ENCODE results near the gene BTRC. TPM values are rescaled to one million over a fixed set of nuclear protein-coding genes. Genes with fewer than 3 reads are reported as not detected.

Gene BTRC
- polyA plus RNA-seq, 2 of the 4 experiments (the other 2 are of a cell fraction): 8.0 to 23.1 TPM

- DNase-seq (ENCODE audit: low read depth in 1 of 2, low spot score in 1 of 2): no peak
- POLR2A ChIA-PET: interaction anchor here (0.6 to 1.7 kb wide), 3 partner anchors 10 to 419 kb away, joined by 3 to 8 read pairs (median 7); partner anchors contain the start of genes DPCD and POLL
- CTCF ChIA-PET: interaction anchor here (0.6 to 4.9 kb wide), 8 partner anchors 12 to 527 kb away, joined by 3 to 30 read pairs (median 3); partner anchors contain the start of genes DPCD and POLL
- WGBS (ENCODE audit: missing lambda C conversion rate): 97% methylated on average over 3 of the region's 7 CpGs
- H3K9me3 ChIP-seq: peaks cover 13% of the 10 kb centered on the region; the same call in 2 of the 3 replicates
- H3K4me3 ChIP-seq: no peak overlapping the region
- H3K4me1 ChIP-seq: peaks cover 11% of the 10 kb centered on the region; the same call in 2 of the 3 replicates
- no peak for FAIRE-seq
- TF ChIP-seq CBX8 (IDR thresholded peaks at IDR 0.05): no peak
- no peak for TF ChIP-seq ZFP36 (IDR thresholded peaks at IDR 0.05; ENCODE audit: borderline replicate concordance, partially characterized antibody)
- TF ChIP-seq HMGXB4 (CRISPR knock-in tag; IDR thresholded peaks at IDR 0.05; ENCODE audit: borderline replicate concordance): no peak
- TF ChIP-seq HOXB5 (CRISPR knock-in tag; IDR thresholded peaks at IDR 0.05): no peak
- no peak for TF ChIP-seq CHD2 (IDR thresholded peaks at IDR 0.05; ENCODE audit: low read length, partially characterized antibody)
- TF ChIP-seq SREBF2 (IDR thresholded peaks at IDR 0.05): no peak
- no peak for TF ChIP-seq FOSL2 (IDR thresholded peaks at IDR 0.05)
- TF ChIP-seq FOSL2 (CRISPR knock-in tag; IDR thresholded peaks at IDR 0.05): no peak
- no peak for TF ChIP-seq EP300 (IDR thresholded peaks at IDR 0.05)
- TF ChIP-seq NR3C1 (IDR thresholded peaks at IDR 0.05): no peak
- TF ChIP-seq FOXS1 (CRISPR knock-in tag; IDR thresholded peaks at IDR 0.05): no peak
- TF ChIP-seq RAD21 (conservative IDR thresholded peaks at IDR 0.05 in 1 of 2, IDR thresholded peaks at IDR 0.05 in 1 of 2): no peak
- no peak for TF ChIP-seq HDAC2 (IDR thresholded peaks at IDR 0.05)
- no peak for TF ChIP-seq ZNF302 (CRISPR knock-in tag; IDR thresholded peaks at IDR 0.05)
- no peak for TF ChIP-seq JUN (IDR thresholded peaks at IDR 0.05)
- TF ChIP-seq KDM1A (IDR thresholded peaks at IDR 0.05; ENCODE audit: low read depth): no peak
- no peak for TF ChIP-seq E2F6 (IDR thresholded peaks at IDR 0.05; ENCODE audit: borderline replicate concordance, low read depth)
- TF ChIP-seq MAZ (IDR thresholded peaks at IDR 0.05; ENCODE audit: borderline replicate concordance, low read depth, low read length): no peak
- ATAC-seq: no peak
- no peak overlapping the region for H3K4me2 ChIP-seq
- H3K27ac ChIP-seq: no peak overlapping the region
Observed at GRCh38 chr10:101575580-101576210, 221.7 kb downstream of the BTRC start.

GRCh38 chr10:101576211-101576863 lies 222.4 kb downstream of the BTRC start:
- no peak for ATAC-seq
- CTCF ChIA-PET: interaction anchor here (0.6 to 4.9 kb wide), 7 partner anchors 11 to 528 kb away, joined by 3 to 30 read pairs (median 3); partner anchors contain the start of genes DPCD and POLL
- Histone ChIP-seq H3K4me1 (peaks cover 7% of the 10 kb centered on the region; the same call in 2 of the 3 replicates), H3K27ac (peak overlapping the region in 1 of 2 experiments; percentile 44; a peak in 1 of 6 replicates), H3K4me2 (no peak overlapping the region), H3K9me3 (peaks cover 13% of the 10 kb centered on the region; the same call in 2 of the 3 replicates), H3K4me3 (no peak overlapping the region)
- 83% methylated on average over 7 of the region's 7 CpGs for WGBS (ENCODE audit: missing lambda C conversion rate)
- no peak for FAIRE-seq
- peak; percentile 27 for TF ChIP-seq MAFK (IDR thresholded peaks at IDR 0.05; ENCODE audit: partially characterized antibody)
- TF ChIP-seq SREBF2 (IDR thresholded peaks at IDR 0.05): no peak
- POLR2A ChIA-PET: interaction anchor here (0.6 to 1.7 kb wide), 3 partner anchors 10 to 420 kb away, joined by 3 to 8 read pairs (median 7); partner anchors contain the start of genes DPCD and POLL
- peak in 1 of 2 experiments; percentile 58 for DNase-seq (ENCODE audit: low read depth in 1 of 2, low spot score in 1 of 2)

Measured in A549 (cell line).